Glomerular endothelial cell (primary cell): ENCODE results near the gene PDE1C. TPM values are rescaled to one million over a fixed set of nuclear protein-coding genes. Genes with fewer than 3 reads are reported as not detected.

Source experiments
- DNase-seq: peaks from one replicate; pipeline ENCODE4 v3.0.0-alpha.2; 2011; ENCODE audit warnings: low read depth, low spot score; ENCODE audit errors: extremely low read depth
- total RNA-seq: library from RNA; depleted of rRNA; stranded (reverse); fragments of >200 nt; gene quantifications from 2 replicates; pipeline ENCODE4 v1.2.3, GENCODE V29; 2015

Gene PDE1C
- total RNA-seq, 1 donor from 2014 or later = 2.6 TPM

GRCh38 chr7:32001948-32002347, 68.3 kb downstream of the PDE1C start:
- no peak for DNase-seq

GRCh38 chr7:31997423-31997822, 72.8 kb downstream of the PDE1C start:
- DNase-seq = no peak

GRCh38 chr7:31995134-31995533, 75.1 kb downstream of the PDE1C start:
- DNase-seq = no peak

GRCh38 chr7:31991846-31992245, 78.4 kb downstream of the PDE1C start:
- DNase-seq = no peak

GRCh38 chr7:31991406-31991805, 78.8 kb downstream of the PDE1C start:
- DNase-seq = no peak

- DNase-seq = no peak
Observed at GRCh38 chr7:31986878-31987518, 83.2 kb downstream of the PDE1C start.

- DNase-seq = no peak
Observed at GRCh38 chr7:31982962-31983361, 87.2 kb downstream of the PDE1C start.

- DNase-seq = no peak
Observed at GRCh38 chr7:31981874-31982390, 88.3 kb downstream of the PDE1C start.

- no peak for DNase-seq
Observed at GRCh38 chr7:31979690-31980330, 90.4 kb downstream of the PDE1C start.

- no peak for DNase-seq
Observed at GRCh38 chr7:31975546-31975945, 94.7 kb downstream of the PDE1C start.

- DNase-seq = no peak
Observed at GRCh38 chr7:31974351-31974750, 95.9 kb downstream of the PDE1C start.

GRCh38 chr7:31971049-31971667, 99.0 kb downstream of the PDE1C start:
- no peak for DNase-seq

GRCh38 chr7:31970501-31970900, 99.7 kb downstream of the PDE1C start:
- DNase-seq = no peak

- no peak for DNase-seq
Observed at GRCh38 chr7:31963569-31964175, 106.5 kb downstream of the PDE1C start.

- no peak for DNase-seq
Observed at GRCh38 chr7:31962246-31962645, 108.0 kb downstream of the PDE1C start.

- DNase-seq = no peak
Observed at GRCh38 chr7:31958226-31958625, 112.0 kb downstream of the PDE1C start.

GRCh38 chr7:31957756-31958155, 112.5 kb downstream of the PDE1C start:
- no peak for DNase-seq

- no peak for DNase-seq
Observed at GRCh38 chr7:31957090-31957720, 113.0 kb downstream of the PDE1C start.

GRCh38 chr7:31955641-31956040, 114.6 kb downstream of the PDE1C start:
- no peak for DNase-seq

- DNase-seq = no peak
Observed at GRCh38 chr7:31955021-31955420, 115.2 kb downstream of the PDE1C start.

GRCh38 chr7:31954500-31954899, 115.7 kb downstream of the PDE1C start:
- DNase-seq = no peak
